ENCODE data around the gene SLC2A9.

SLC2A9 gene

GRCh38 chr4:10041036-10041435 lies 19.7 kb upstream of the SLC2A9 start:
- no peak for DNase-seq

GRCh38 chr4:10040049-10040892 lies 19.0 kb upstream of the SLC2A9 start:
- no peak for DNase-seq

- no peak for DNase-seq
Measured at GRCh38 chr4:10036807-10037342, 15.6 kb upstream of the SLC2A9 start.

GRCh38 chr4:10035130-10035529 lies 13.8 kb upstream of the SLC2A9 start:
- no peak for DNase-seq

- DNase-seq: no peak
Measured at GRCh38 chr4:10034612-10035104, 13.4 kb upstream of the SLC2A9 start.

GRCh38 chr4:10034136-10034535 lies 12.8 kb upstream of the SLC2A9 start:
- no peak for DNase-seq

GRCh38 chr4:10033191-10033881 lies 12.0 kb upstream of the SLC2A9 start:
- DNase-seq: no peak

- no peak for DNase-seq
Measured at GRCh38 chr4:10032625-10033024, 11.3 kb upstream of the SLC2A9 start.

GRCh38 chr4:10031668-10032590 lies 10.6 kb upstream of the SLC2A9 start:
- no peak for DNase-seq

GRCh38 chr4:10030972-10031667 lies 9.8 kb upstream of the SLC2A9 start:
- no peak for DNase-seq

GRCh38 chr4:10029403-10029802 lies 8.1 kb upstream of the SLC2A9 start:
- no peak for DNase-seq

- no peak for DNase-seq
Measured at GRCh38 chr4:10028910-10029309, 7.6 kb upstream of the SLC2A9 start.

GRCh38 chr4:10026485-10026884 lies 5.2 kb upstream of the SLC2A9 start:
- no peak for DNase-seq

- no peak for DNase-seq
Measured at GRCh38 chr4:10025230-10025806, 4.0 kb upstream of the SLC2A9 start.

- no peak for DNase-seq
Measured at GRCh38 chr4:10024303-10024702, 3.0 kb upstream of the SLC2A9 start.

GRCh38 chr4:10023806-10024205 lies 2.5 kb upstream of the SLC2A9 start:
- no peak for DNase-seq

- DNase-seq: no peak
Measured at GRCh38 chr4:10023050-10023419, 1.7 kb upstream of the SLC2A9 start.

- DNase-seq: no peak
Measured at GRCh38 chr4:10022346-10023049, 1.2 kb upstream of the SLC2A9 start.

- no peak for DNase-seq
Measured at GRCh38 chr4:10021653-10022023, 341 bp upstream of the SLC2A9 start.

- DNase-seq: no peak
Measured at GRCh38 chr4:10020106-10020505, 1.2 kb downstream of the SLC2A9 start.

GRCh38 chr4:10019521-10020051 lies 1.7 kb downstream of the SLC2A9 start:
- no peak for DNase-seq
